Stimulated activated CD8-positive, alpha-beta memory T cell treated with anti-CD3 and anti-CD28 coated beads, Interleukin-12 subunit alpha, Interleukin-12 subunit beta, amount 100 ng/mL, for 24 hours (primary cell): ENCODE measurements around the gene ADGRA3.

Experiments
- DNase-seq: peaks from one replicate; pipeline ENCODE4 v3.0.0-alpha.2; 2020; ENCODE audit errors: extremely low read depth

Gene ADGRA3

DNA sequence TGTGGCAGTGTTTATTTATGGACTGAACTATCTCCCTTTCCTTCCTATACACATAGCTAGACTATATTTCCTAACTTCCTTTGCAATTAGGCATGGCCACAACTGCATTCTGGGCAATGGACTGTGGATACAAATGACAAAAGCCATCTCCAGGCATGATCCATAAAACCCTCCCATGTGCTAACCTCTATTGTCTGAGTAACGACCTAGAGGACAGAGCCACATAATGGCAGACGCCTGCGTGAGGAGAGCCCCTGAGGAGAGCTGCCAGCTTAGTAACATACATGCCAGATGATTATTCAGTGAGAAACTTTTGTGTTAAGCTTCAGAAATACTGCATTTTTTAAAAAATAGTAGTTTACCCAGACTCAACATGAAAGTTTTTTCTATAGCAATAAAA is 142.9 kb downstream of the ADGRA3 start:
- no peak for DNase-seq

DNA sequence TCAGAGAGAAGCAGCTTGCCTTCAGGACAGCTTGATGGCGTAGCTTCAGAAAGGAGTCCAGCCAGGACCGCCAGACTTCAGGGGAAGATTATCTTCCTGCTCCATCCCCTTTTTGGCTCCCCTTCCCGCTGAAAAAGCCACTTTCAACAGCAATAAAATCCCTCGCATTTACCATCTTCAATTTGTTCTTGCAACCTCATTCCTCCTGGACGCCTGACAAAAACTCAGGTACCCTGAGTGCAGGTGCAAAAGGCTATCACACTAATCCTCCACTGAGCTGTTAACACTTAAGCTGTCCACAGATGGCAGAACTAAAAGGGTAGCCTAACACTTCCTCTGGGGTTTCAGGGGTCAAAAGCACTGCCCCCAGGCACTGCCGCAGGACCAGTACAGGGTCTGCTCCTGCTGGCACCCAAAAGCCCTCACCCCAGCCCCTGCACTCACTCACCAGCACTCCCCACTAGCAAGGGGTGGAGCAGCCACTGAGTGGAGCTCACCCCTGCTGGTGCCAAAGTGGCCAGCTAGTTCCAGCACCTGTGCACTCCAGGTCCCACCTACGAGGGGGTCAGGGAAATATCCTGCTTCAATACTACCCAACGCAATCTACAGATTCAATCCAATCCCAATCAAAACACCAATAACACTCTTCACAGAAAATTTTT is 145.8 kb downstream of the ADGRA3 start:
- DNase-seq: no peak

DNA sequence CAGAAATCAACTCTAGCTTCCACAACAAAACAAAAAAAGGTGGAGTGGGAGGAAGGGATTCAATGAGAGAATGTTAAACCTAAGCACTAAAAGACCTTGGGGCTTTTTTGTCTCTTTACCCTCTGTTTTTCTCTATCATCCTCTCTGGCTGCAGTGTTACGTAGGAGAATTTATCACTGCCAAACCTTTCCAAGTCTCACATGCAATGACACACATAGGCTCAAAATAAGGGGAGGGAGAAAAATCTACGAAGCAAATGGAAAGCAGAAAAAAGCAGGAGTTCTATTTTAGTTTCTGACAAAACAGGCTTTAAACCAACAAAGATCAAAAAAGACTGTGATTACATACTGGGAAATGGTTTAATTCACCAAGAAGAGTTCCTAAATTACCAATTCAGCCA is 152.1 kb downstream of the ADGRA3 start:
- DNase-seq: no peak

DNA sequence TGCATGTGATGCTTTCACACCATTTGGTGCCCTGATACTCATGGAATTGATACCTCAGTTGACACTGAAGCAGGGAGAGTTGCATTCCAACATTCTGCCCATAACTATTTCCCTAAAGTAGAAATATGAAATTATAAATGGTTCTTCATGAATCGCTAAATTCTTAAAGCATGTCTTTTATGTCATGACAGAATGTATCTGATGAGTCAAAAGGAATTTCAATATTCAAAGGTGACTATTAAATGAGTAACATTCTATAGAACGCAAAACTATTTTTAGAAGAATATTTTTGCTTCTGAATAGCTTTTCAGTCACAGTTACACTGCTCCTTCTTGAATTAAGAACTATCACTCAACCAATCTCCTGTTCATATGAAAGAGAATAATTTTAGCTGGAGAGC is 152.8 kb downstream of the ADGRA3 start:
- no peak for DNase-seq

DNA sequence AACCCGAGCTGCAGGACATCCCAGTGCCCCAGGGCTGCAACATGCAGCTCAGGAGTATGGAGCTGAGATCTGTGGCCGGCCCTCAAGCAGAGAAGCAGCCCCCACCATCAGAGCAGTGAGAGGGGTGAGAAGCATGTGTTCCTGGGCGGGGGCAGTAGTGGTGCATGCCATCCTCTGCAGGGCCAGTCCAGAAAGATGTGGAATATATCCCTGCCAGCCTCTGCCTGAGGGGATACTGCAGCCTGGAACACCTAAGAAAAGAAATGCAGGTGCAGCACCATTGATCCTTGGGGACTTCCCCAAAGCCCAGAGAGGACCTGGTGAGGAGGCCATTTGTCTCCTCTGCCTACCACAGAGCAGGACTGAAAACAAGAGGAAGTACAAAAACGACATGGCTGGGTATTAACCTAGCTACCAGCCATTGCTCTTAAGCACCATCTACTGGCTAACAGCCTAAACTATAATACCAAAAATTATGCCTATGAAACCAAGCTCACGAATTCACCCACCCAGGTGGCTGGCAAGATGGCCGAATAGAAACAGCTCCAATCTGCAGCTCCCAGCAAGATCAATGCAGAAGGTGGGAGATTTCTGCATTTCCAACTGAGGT is 158.8 kb downstream of the ADGRA3 start:
- DNase-seq: no peak

DNA sequence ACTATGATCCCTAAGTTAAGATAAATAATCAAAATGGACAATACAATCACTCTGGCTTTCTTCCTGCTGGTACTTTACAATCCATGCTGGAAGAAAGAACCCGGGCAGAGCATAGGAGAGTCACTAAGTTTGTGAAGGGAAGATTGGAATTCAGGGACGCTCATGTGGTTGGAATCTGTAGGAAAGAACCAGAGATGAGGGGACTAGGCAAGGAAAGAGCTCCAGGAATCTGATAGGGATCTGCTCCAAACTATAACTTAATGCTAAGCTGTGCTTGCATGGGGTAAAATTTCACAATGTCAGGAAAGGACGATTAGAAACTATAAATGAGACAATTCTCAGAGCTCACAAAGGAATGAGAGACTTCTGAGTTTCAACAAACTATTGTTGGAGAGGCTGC is 167.5 kb downstream of the ADGRA3 start:
- no peak for DNase-seq

DNA sequence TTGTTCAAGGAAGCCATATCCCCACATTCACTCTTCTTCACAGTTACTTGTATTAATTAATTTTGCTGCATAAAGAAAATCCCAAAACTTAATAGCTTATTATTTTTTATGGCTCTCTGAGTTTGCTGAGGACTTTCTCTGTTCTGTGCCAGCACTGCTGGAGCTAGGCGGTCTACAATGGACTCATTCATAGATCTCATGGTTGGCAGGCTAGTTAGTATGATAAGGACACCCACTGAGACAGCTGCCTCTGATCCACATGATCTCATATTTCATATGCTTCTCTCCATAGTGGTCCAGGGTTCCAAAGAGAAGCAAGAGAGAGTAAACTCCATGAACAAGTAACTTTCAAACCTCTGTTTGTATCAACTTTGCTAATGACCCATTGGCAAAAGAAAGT is 170.2 kb downstream of the ADGRA3 start:
- no peak for DNase-seq

DNA sequence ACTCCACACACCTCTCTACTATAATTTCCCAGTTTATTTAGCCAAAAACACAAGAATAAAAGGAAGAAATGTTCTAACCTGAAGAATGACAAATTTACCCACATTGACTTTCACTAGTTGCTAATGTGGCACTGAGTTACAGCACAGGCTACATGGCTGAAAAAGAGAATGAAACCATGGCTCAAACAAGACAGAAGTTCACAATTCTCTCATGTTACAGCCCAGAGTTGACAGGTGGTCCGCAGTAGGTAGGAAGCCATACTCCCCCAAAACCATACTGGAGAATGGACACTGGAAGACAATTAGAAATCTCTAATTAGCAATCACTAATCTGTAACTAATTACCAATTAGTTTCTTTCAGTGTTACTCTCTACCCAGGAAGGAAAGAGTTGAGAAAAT is 170.8 kb downstream of the ADGRA3 start:
- no peak for DNase-seq

DNA sequence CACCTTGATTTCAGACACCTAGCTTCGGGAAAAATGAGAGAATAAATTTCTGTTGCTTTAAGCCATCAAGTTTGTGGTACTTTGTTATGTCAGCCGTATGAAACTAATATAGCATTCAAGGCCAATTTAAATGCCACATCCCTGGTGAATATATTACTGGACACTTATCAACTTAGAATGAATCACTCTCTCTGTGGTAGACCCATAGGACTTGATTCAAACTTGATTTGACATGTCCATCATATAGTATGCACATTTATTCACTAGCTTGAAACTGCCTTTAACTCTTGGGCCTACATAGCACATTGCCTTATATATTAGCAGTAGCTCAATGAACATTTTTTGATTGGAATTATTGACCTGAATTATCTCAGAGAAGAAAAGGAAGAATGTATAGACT is 172.3 kb downstream of the ADGRA3 start:
- DNase-seq: no peak

DNA sequence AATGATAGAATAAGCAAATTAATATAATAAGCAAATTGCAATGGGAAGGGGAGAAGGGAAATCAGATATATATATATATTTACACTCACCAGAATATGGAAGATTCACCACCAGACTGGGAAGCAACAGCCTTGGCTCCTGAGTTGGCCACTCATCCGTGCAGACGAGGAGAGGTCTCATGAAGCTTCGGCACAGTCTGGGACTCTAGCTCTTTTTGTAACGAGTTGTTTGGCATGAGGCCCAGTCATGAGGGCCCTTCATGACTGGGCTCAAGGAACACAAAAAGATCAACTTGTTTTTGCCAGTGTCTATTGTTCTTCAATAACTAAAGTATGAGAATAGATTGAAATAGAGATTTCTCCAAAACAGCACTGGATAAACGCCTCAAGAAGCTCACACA is 176.4 kb downstream of the ADGRA3 start:
- DNase-seq: no peak

DNA sequence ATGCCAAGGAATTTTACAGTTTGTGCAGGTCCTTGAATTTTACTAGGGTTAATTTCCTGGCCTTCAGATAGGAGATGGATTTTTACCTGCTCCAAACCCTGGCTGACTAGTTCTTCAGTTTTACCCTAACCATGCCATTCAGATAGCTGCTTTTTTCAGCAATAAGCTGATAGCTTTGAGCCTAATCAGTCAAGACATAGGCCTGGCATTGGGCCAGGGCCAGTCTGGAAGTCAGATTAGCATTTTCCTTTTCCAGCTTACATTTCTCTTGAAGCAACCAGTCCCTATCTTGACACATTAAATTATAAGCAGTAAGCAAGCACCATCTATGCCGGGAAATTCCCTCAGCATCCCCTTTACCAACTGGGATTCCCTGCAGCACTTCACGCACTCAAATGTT is 177.1 kb downstream of the ADGRA3 start:
- no peak for DNase-seq
